HEK293 (cell line): Measurements from ENCODE around the gene C16orf92.
A peak's percentile ranks its signal among the peaks of the same experiment; 100 is the strongest.

Source experiments
- CTCF ChIA-PET: fragments of 350-600 bp; formaldehyde crosslinking; extraction: SDS; loops from one replicate; lab custom pipeline; 2021; ENCODE audit warnings: antibody characterized with exemption; lab: Yijun Ruan, JAX
- POLR2A ChIA-PET: fragments of 300-600 bp; formaldehyde crosslinking; extraction: SDS; loops from one replicate; lab custom pipeline; 2020; ENCODE audit warnings: antibody characterized with exemption, inconsistent platforms; lab: Yijun Ruan, JAX
- H3K27ac ChIP-seq: fragments of 200-500 bp; sonication (Bioruptor generic); 2 replicates; pipeline ENCODE4 v1.5.1; 2014; ENCODE audit warnings: low read depth, low read length, control low read depth, inconsistent platforms; ENCODE audit errors: extremely low read depth
- H3K36me3 ChIP-seq, 2 experiments: fragments of 200-500 bp in 1 of 2; sonication (Bioruptor generic) in 1 of 2; 1 replicate in 1 of 2; 2 replicates in 1 of 2; pipeline ENCODE4 v1.5.1; 2014 to 2017; ENCODE audit warnings: inconsistent platforms in 2 of 2, low read length in 2 of 2; ENCODE audit not compliant: control insufficient read depth in 2 of 2, insufficient read depth in 1 of 2
- H3K4me1 ChIP-seq: fragments of 200-500 bp; sonication (Bioruptor generic); 2 replicates; pipeline ENCODE4 v1.5.1; 2014; ENCODE audit warnings: mild to moderate bottlenecking, low read length, inconsistent platforms; ENCODE audit not compliant: control insufficient read depth, insufficient read depth
- H3K4me3 ChIP-seq: 2 replicates; pipeline ENCODE4 v1.5.1; 2011; ENCODE audit warnings: low read depth, mild to moderate bottlenecking, control low read depth, low read length, moderate library complexity
- H3K9me3 ChIP-seq: fragments of 200-500 bp; sonication (Bioruptor generic); 2 replicates; pipeline ENCODE4 v1.5.1; 2014; ENCODE audit warnings: low read depth, low read length, inconsistent platforms; ENCODE audit not compliant: control insufficient read depth, insufficient read depth
- CTCF ChIP-seq: fragments of 450-650 bp; formaldehyde crosslinking; IDR thresholded peaks from 2 replicates; pipeline ENCODE4 v1.5.1; 2016; ENCODE audit warnings: missing biosample characterization, missing genetic modification characterization
- EGR2 ChIP-seq: fragments of 450-650 bp; formaldehyde crosslinking; IDR thresholded peaks from 2 replicates; pipeline ENCODE4 v1.5.1; 2016; ENCODE audit warnings: low read depth, missing biosample characterization, missing genetic modification characterization
- KLF9 ChIP-seq: fragments of 450-650 bp; formaldehyde crosslinking; IDR thresholded peaks from 2 replicates; pipeline ENCODE4 v1.5.1; 2016; ENCODE audit warnings: missing biosample characterization, missing genetic modification characterization, low read depth
- WT1 ChIP-seq: fragments of 450-650 bp; formaldehyde crosslinking; IDR thresholded peaks from 2 replicates; pipeline ENCODE4 v1.5.1; 2016; ENCODE audit warnings: missing biosample characterization, missing genetic modification characterization
- ZBTB7A ChIP-seq: fragments of 450-650 bp; formaldehyde crosslinking; IDR thresholded peaks from 2 replicates; pipeline ENCODE4 v1.5.1; 2016; ENCODE audit warnings: low read depth, missing biosample characterization, missing genetic modification characterization
- ZNF2 ChIP-seq: fragments of 450-650 bp; formaldehyde crosslinking; IDR thresholded peaks from 2 replicates; pipeline ENCODE4 v1.5.1; 2016; ENCODE audit warnings: missing biosample characterization, missing genetic modification characterization
- ZNF292 ChIP-seq: fragments of 450-650 bp; formaldehyde crosslinking; IDR thresholded peaks from 2 replicates; pipeline ENCODE4 v1.5.1; 2016; ENCODE audit warnings: low read depth, missing biosample characterization, missing genetic modification characterization, borderline replicate concordance
- ZNF558 ChIP-seq: fragments of 450-650 bp; formaldehyde crosslinking; IDR thresholded peaks from 2 replicates; pipeline ENCODE4 v1.5.1; 2016; ENCODE audit warnings: missing biosample characterization, missing genetic modification characterization
- ZNF600 ChIP-seq: fragments of 450-650 bp; formaldehyde crosslinking; IDR thresholded peaks from 2 replicates; pipeline ENCODE4 v1.5.1; 2016; ENCODE audit warnings: missing biosample characterization, missing genetic modification characterization
- ZNF623 ChIP-seq: fragments of 450-650 bp; formaldehyde crosslinking; IDR thresholded peaks from 2 replicates; pipeline ENCODE4 v1.5.1; 2016; ENCODE audit warnings: missing biosample characterization, missing genetic modification characterization
- ZNF654 ChIP-seq: fragments of 450-650 bp; formaldehyde crosslinking; IDR thresholded peaks from 2 replicates; pipeline ENCODE4 v1.5.1; 2016; ENCODE audit warnings: low read depth, missing biosample characterization, missing genetic modification characterization
- TF ChIP-seq, protein P1 (sequence below): fragments of 450-650 bp; formaldehyde crosslinking; IDR thresholded peaks from 2 replicates; pipeline ENCODE4 v1.5.1; 2016; ENCODE audit warnings: missing biosample characterization, missing genetic modification characterization
- TF ChIP-seq, protein P2 (sequence below): sonication (generic); formaldehyde crosslinking; IDR thresholded peaks from 2 replicates; pipeline ENCODE4 v1.8.1; 2022; ENCODE audit warnings: mild to moderate bottlenecking, moderate library complexity, missing genetic modification reagents

C16orf92 gene

GRCh38 chr16:30068750-30069610, 46.0 kb downstream of the C16orf92 start:
- 0 out of 2 replicates have a peak, but pooled peaks cover 2% of the 10 kb centered on the region for H3K4me1 ChIP-seq
- no peak overlapping the region for H3K27ac ChIP-seq
- POLR2A ChIA-PET: interaction anchor here (1.2 kb wide), 1 partner anchor 37 kb away, joined by 3 read pairs; no protein-coding TSS in a partner anchor
- no peaks in the 10 kb centered on the region for H3K9me3 ChIP-seq
- TF ChIP-seq, protein P1, sequence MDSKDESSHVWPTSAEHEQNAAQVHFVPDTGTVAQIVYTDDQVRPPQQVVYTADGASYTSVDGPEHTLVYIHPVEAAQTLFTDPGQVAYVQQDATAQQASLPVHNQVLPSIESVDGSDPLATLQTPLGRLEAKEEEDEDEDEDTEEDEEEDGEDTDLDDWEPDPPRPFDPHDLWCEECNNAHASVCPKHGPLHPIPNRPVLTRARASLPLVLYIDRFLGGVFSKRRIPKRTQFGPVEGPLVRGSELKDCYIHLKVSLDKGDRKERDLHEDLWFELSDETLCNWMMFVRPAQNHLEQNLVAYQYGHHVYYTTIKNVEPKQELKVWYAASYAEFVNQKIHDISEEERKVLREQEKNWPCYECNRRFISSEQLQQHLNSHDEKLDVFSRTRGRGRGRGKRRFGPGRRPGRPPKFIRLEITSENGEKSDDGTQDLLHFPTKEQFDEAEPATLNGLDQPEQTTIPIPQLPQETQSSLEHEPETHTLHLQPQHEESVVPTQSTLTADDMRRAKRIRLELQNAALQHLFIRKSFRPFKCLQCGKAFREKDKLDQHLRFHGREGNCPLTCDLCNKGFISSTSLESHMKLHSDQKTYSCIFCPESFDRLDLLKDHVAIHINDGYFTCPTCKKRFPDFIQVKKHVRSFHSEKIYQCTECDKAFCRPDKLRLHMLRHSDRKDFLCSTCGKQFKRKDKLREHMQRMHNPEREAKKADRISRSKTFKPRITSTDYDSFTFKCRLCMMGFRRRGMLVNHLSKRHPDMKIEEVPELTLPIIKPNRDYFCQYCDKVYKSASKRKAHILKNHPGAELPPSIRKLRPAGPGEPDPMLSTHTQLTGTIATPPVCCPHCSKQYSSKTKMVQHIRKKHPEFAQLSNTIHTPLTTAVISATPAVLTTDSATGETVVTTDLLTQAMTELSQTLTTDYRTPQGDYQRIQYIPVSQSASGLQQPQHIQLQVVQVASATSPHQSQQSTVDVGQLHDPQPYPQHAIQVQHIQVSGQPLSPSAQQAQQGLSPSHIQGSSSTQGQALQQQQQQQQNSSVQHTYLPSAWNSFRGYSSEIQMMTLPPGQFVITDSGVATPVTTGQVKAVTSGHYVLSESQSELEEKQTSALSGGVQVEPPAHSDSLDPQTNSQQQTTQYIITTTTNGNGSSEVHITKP: peak; percentile 74
- TF ChIP-seq KLF9 (tag by site-specific recombination): peak; percentile 36; the same call in 1 of the 2 replicates
- TF ChIP-seq ZNF654: peak; percentile 55
- no peak for TF ChIP-seq ZBTB7A
- TF ChIP-seq ZNF623 (tag by site-specific recombination): no peak
- no peak for TF ChIP-seq ZNF558 (tag by site-specific recombination)
- peak; percentile 80 for TF ChIP-seq ZNF600
- peak; percentile 76 for TF ChIP-seq CTCF (tag by site-specific recombination)
- CTCF ChIA-PET: interaction anchor here (1.0 to 2.3 kb wide), 4 partner anchors 13 to 626 kb away, joined by 3 to 8 read pairs (median 4); partner anchors contain the start of gene TBX6
- H3K4me3 ChIP-seq: no peak overlapping the region
- H3K36me3 ChIP-seq: peaks cover 42 to 68% of the 10 kb centered on the region in 2 experiments; a peak in 2 of 3 replicates

DNA sequence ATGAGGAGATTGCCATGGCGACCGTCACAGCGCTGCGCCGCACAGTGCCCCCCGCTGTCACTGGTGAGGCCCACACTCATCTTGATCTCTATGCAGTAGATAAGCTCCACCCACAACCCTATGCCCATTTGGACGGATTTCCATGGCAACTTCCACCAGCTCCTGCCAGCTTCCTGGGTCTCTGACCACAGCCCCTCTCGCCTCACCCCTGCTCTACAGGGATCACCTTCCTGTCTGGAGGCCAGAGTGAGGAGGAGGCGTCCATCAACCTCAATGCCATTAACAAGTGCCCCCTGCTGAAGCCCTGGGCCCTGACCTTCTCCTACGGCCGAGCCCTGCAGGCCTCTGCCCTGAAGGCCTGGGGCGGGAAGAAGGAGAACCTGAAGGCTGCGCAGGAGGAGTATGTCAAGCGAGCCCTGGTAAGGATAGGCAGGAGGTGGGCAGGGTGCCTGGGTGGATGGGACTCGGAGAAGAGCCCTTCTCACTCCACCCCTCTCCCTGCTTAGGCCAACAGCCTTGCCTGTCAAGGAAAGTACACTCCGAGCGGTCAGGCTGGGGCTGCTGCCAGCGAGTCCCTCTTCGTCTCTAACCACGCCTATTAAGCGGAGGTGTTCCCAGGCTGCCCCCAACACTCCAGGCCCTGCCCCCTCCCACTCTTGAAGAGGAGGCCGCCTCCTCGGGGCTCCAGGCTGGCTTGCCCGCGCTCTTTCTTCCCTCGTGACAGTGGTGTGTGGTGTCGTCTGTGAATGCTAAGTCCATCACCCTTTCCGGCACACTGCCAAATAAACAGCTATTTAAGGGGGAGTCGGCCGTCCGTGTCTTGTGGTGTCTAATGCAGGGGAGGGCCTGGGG, 46.8 kb downstream of the C16orf92 start:
- Histone ChIP-seq H3K4me1 (no peaks in the 10 kb centered on the region), H3K27ac (no peak overlapping the region), H3K9me3 (no peaks in the 10 kb centered on the region), H3K4me3 (no peak overlapping the region), H3K36me3 (peaks cover 42 to 68% of the 10 kb centered on the region in 2 experiments; a peak in 2 of 3 replicates)
- TF ChIP-seq EGR2 (tag by site-specific recombination) (peak; percentile 73), ZNF292 (no peak), ZNF2 (peak; percentile 86), WT1 (no peak)
- TF ChIP-seq, protein P2, sequence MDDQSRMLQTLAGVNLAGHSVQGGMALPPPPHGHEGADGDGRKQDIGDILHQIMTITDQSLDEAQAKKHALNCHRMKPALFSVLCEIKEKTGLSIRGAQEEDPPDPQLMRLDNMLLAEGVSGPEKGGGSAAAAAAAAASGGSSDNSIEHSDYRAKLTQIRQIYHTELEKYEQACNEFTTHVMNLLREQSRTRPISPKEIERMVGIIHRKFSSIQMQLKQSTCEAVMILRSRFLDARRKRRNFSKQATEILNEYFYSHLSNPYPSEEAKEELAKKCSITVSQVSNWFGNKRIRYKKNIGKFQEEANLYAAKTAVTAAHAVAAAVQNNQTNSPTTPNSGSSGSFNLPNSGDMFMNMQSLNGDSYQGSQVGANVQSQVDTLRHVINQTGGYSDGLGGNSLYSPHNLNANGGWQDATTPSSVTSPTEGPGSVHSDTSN: no peak
- CTCF ChIA-PET: interaction anchor here (1.0 to 1.6 kb wide), 2 partner anchors 13 to 625 kb away, joined by 3 to 4 read pairs; no protein-coding TSS in a partner anchor
- POLR2A ChIA-PET: interaction anchor here (0.6 kb wide), 1 partner anchor 14 kb away, joined by 3 read pairs; no protein-coding TSS in a partner anchor
